CD4-positive, alpha-beta T cell (primary cell): Measurements from ENCODE around the gene PITRM1. TPM values are rescaled to one million over a fixed set of nuclear protein-coding genes. Genes with fewer than 3 reads are reported as not detected.

Experiments used
- ATAC-seq: fragments of 200-7000 bp; cut with Tn5 transposase; one replicate; pipeline ENCODE4 v1.10.0; 2022; ENCODE audit warnings: mild to moderate bottlenecking; ENCODE audit not compliant: poor library complexity
- CTCF ChIA-PET: fragments of 350-600 bp; sonication (Branson Sonifier 250); formaldehyde crosslinking; loops from one replicate; lab custom pipeline; 2021; ENCODE audit warnings: antibody characterized with exemption, inconsistent platforms; lab: Charles Lee
- POLR2A ChIA-PET: fragments of 350-600 bp; sonication (Branson Sonifier 250); formaldehyde crosslinking; loops from one replicate; lab custom pipeline; 2021; ENCODE audit warnings: antibody characterized with exemption, inconsistent platforms; lab: Charles Lee
- DNase-seq, 14 experiments: peaks; one replicate each; pipeline ENCODE4 v3.0.0-alpha.2; 2013 to 2020; ENCODE audit warnings: mixed read lengths in 2 of 14
- H3K27ac ChIP-seq, 2 donors: one replicate each; pipeline versions ENCODE4 v1.5.1 to v1.7.0; 2013; ENCODE audit warnings: low read length in 2 of 2, low read depth in 1 of 2, mild to moderate bottlenecking in 1 of 2
- H3K27me3 ChIP-seq, 2 experiments: 1 replicate in 1 of 2; 2 replicates in 1 of 2; pipeline versions ENCODE4 v1.6.1 to v1.7.0; 2013; ENCODE audit warnings: low read length in 2 of 2, control low read depth in 1 of 2, mild to moderate bottlenecking in 1 of 2, moderate library complexity in 1 of 2; ENCODE audit not compliant: insufficient read depth in 2 of 2, control insufficient read depth in 1 of 2
- H3K36me3 ChIP-seq: one replicate; pipeline ENCODE4 v1.6.1; 2013; ENCODE audit warnings: low read length, control low read depth; ENCODE audit not compliant: insufficient read depth
- H3K4me1 ChIP-seq: one replicate; pipeline ENCODE4 v1.6.1; 2013; ENCODE audit warnings: low read length, control low read depth; ENCODE audit not compliant: insufficient read depth
- H3K4me3 ChIP-seq: one replicate; pipeline ENCODE4 v1.5.1; 2013; ENCODE audit warnings: mild to moderate bottlenecking, low read length, moderate library complexity
- H3K9me3 ChIP-seq, 2 experiments: 1 replicate in 1 of 2; 2 replicates in 1 of 2; pipeline versions ENCODE4 v1.6.1 to v1.7.0; 2013; ENCODE audit warnings: low read length in 2 of 2, mild to moderate bottlenecking in 2 of 2, control low read depth in 1 of 2, moderate library complexity in 1 of 2; ENCODE audit not compliant: control insufficient read depth in 1 of 2, insufficient read depth in 1 of 2
- H3K27ac Mint-ChIP-seq: one replicate; pipeline ENCODE4 v1.8.0; 2020; ENCODE audit warnings: mixed read lengths
- H3K27me3 Mint-ChIP-seq: one replicate; pipeline ENCODE4 v1.8.0; 2021; ENCODE audit warnings: mixed read lengths
- H3K36me3 Mint-ChIP-seq: one replicate; pipeline ENCODE4 v1.8.0; 2021; ENCODE audit warnings: low read depth, mixed read lengths
- H3K4me1 Mint-ChIP-seq: one replicate; pipeline ENCODE4 v1.8.0; 2021; ENCODE audit warnings: low read depth, mixed read lengths
- H3K4me3 Mint-ChIP-seq: one replicate; pipeline ENCODE4 v1.8.0; 2020; ENCODE audit warnings: mild to moderate bottlenecking, mixed read lengths
- H3K9me3 Mint-ChIP-seq: one replicate; pipeline ENCODE4 v1.8.0; 2020; ENCODE audit warnings: mixed read lengths
- CTCF ChIP-seq: fragments of 200-600 bp; IDR thresholded peaks from one replicate; pipeline ENCODE4 v1.8.0; 2022; ENCODE audit warnings: antibody characterized with exemption, mild to moderate bottlenecking
- intact Hi-C, 2 experiments: fragments of 100-400 bp; cut with DNase I in 1 of 2; cut with micrococcal nuclease in 1 of 2; formaldehyde crosslinking; loops; one replicate each; pipeline versions ENCODE4 v1.15.1 to v1.9.0; 2023 to 2025; cut with DNase I, micrococcal nuclease
- total RNA-seq, 174 experiments: library from RNA in 2 of 174; stranded (reverse) in 2 of 174; gene quantifications; one replicate each; pipeline ENCODE4 v1.2.3 and lab custom pipeline; 2021 to 2026

Gene PITRM1
- total RNA-seq, 2 experiments from 2014 or later, result 76.7 to 77.8 TPM

DNA sequence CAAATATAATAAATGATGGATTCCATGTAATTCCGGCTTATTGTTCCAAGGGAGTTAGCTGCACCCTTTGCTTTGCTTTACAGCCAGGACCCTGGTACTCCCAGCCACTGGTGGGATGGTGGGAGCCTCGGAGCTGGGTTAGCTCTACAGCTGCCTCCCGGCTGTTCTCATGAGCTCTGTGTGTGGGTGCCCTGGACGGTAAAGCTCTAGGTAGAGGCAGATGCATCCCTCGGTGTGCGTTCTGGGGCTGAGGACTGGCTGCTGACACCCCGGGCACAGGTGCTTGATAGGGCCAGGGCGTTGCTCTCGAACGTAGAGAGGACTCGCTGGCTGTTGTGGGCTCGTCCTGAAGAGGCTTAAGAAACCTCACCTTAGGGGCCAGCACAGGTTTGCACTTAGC, 55.1 kb downstream of the PITRM1 start:
- H3K9me3 ChIP-seq, result peaks cover 0 to 5% of the 10 kb centered on the region in 2 experiments
- no peaks in the 10 kb centered on the region for H3K4me1 Mint-ChIP-seq
- no peaks in the 10 kb centered on the region for H3K4me1 ChIP-seq
- intact Hi-C loops, result no loop called here
- no peaks in the 10 kb centered on the region for H3K9me3 Mint-ChIP-seq
- ATAC-seq (no peak), DNase-seq (no peak)
- no peak overlapping the region for H3K4me3 ChIP-seq
- no peaks in the 10 kb centered on the region for H3K27me3 ChIP-seq
- H3K36me3 Mint-ChIP-seq, result peaks cover 87% of the 10 kb centered on the region
- ChIA-PET CTCF (no interaction called here), POLR2A (no interaction called here)
- H3K27me3 Mint-ChIP-seq, result no peaks in the 10 kb centered on the region
- H3K4me3 Mint-ChIP-seq, result no peak overlapping the region
- no peak overlapping the region for H3K27ac ChIP-seq
- no peak for TF ChIP-seq CTCF
- no peak overlapping the region for H3K27ac Mint-ChIP-seq
- H3K36me3 ChIP-seq, result peaks cover 77% of the 10 kb centered on the region

DNA sequence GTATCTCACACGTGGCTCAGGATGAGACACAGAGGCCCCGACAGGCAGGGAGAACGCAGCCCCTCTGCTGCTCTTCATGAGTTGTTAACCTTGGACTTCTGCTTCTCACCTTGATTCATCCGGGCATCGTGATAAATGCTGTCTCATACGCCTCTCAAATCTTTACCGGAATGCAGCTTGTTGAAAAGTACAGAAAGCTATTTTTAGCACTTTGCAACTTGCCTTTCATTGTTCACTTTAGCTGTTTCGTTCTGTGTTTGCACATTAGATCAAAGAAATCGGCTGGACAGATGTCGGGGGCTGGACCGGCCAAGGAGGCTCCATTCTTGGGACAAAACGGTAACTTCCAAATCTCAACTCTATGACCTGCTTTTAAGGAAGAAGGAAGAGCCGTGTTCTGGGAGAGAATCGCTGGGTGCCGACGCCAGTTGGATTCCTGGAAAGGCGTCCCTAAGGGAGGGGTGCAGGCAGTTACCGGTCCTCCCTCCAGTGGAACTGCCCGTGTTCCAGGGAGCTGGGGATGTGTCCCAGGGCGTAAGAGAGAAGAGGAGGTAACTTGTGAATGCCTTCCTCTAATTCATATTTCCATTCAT, 56.0 kb downstream of the PITRM1 start:
- intact Hi-C loops, result no loop called here
- no peak overlapping the region for H3K4me3 ChIP-seq
- H3K27me3 ChIP-seq, result no peaks in the 10 kb centered on the region
- Mint-ChIP-seq H3K27me3 (no peaks in the 10 kb centered on the region), H3K4me3 (no peak overlapping the region), H3K4me1 (no peaks in the 10 kb centered on the region), H3K36me3 (peaks cover 88% of the 10 kb centered on the region), H3K27ac (no peak overlapping the region), H3K9me3 (no peaks in the 10 kb centered on the region)
- no peak for DNase-seq
- POLR2A ChIA-PET, result no interaction called here
- ATAC-seq, result no peak
- peaks cover 80% of the 10 kb centered on the region for H3K36me3 ChIP-seq
- peaks cover 0 to 5% of the 10 kb centered on the region in 2 experiments for H3K9me3 ChIP-seq
- no peaks in the 10 kb centered on the region for H3K4me1 ChIP-seq
- H3K27ac ChIP-seq, result no peak overlapping the region
- no peak for TF ChIP-seq CTCF
- CTCF ChIA-PET, result no interaction called here

DNA sequence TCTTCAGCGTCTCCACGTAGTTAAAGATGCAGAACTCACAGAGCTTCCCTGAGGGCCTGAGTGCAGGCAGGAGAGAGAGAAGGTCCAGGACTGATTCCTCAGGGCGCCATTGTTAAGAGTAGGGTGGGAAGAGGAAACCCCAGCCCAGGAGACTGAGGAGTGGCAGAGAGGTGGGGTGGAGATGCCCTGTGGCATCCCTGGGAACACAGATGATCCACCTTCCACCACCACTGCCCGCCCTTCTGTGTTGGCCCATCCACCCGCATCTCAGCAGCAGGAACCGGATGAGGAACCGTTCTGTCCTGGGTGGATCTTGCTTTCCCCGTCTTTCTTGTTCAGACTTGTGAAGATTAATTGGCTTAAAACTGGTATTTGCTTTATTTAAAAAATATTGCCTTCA, 56.9 kb downstream of the PITRM1 start:
- Histone ChIP-seq H3K36me3 (peaks cover 83% of the 10 kb centered on the region), H3K4me1 (no peaks in the 10 kb centered on the region), H3K4me3 (no peak overlapping the region), H3K27ac (no peak overlapping the region), H3K9me3 (peaks cover 0 to 5% of the 10 kb centered on the region in 2 experiments), H3K27me3 (no peaks in the 10 kb centered on the region)
- intact Hi-C loops, result no loop called here
- no peaks in the 10 kb centered on the region for H3K4me1 Mint-ChIP-seq
- no peak overlapping the region for H3K27ac Mint-ChIP-seq
- CTCF ChIA-PET, result no interaction called here
- H3K36me3 Mint-ChIP-seq, result peaks cover 92% of the 10 kb centered on the region
- no peak for ATAC-seq
- POLR2A ChIA-PET, result no interaction called here
- no peak for TF ChIP-seq CTCF
- no peak for DNase-seq
- H3K4me3 Mint-ChIP-seq, result no peak overlapping the region
- H3K9me3 Mint-ChIP-seq, result no peaks in the 10 kb centered on the region
- H3K27me3 Mint-ChIP-seq, result no peaks in the 10 kb centered on the region
